ENCODE measurements around the gene LAMC2.
"Not testable (repeated sequence)": the region's sequence is repeated elsewhere in the genome, so short reads cannot be mapped to it uniquely, and the experiment has no call there.

The LAMC2 gene

GRCh38 chr1:183239793-183240525, 53.9 kb downstream of the LAMC2 start:
- no peak for DNase-seq

- DNase-seq = no peak
These were observed 54.4 kb downstream of the LAMC2 start for GRCh38 chr1:183240526-183240825.

- DNase-seq = not testable (repeated sequence)
These were observed 54.8 kb downstream of the LAMC2 start for GRCh38 chr1:183240853-183241252.

GRCh38 chr1:183241471-183241870, 55.4 kb downstream of the LAMC2 start:
- DNase-seq = no peak

- DNase-seq = no peak
These were observed 56.5 kb downstream of the LAMC2 start for GRCh38 chr1:183242556-183242955.

- no peak for DNase-seq
These were observed 57.3 kb downstream of the LAMC2 start for GRCh38 chr1:183243161-183244050.

GRCh38 chr1:183244466-183244865, 58.4 kb downstream of the LAMC2 start:
- DNase-seq = no peak

- DNase-seq = no peak
These were observed 59.3 kb downstream of the LAMC2 start for GRCh38 chr1:183245357-183245756.

- DNase-seq = no peak
These were observed 60.4 kb downstream of the LAMC2 start for GRCh38 chr1:183246436-183246835.

- DNase-seq = no peak
These were observed 61.0 kb downstream of the LAMC2 start for GRCh38 chr1:183247066-183247465.

- no peak for DNase-seq
These were observed 61.4 kb downstream of the LAMC2 start for GRCh38 chr1:183247484-183247883.

- no peak for DNase-seq
These were observed 61.9 kb downstream of the LAMC2 start for GRCh38 chr1:183247931-183248330.

- no peak for DNase-seq
These were observed 63.1 kb downstream of the LAMC2 start for GRCh38 chr1:183248989-183249691.

- DNase-seq = no peak
These were observed 63.9 kb downstream of the LAMC2 start for GRCh38 chr1:183249941-183250452.

GRCh38 chr1:183251101-183251958, 65.3 kb downstream of the LAMC2 start:
- no peak for DNase-seq

GRCh38 chr1:183251959-183252450, 65.9 kb downstream of the LAMC2 start:
- no peak for DNase-seq

GRCh38 chr1:183255073-183255472, 69.0 kb downstream of the LAMC2 start:
- no peak for DNase-seq

GRCh38 chr1:183259924-183260323, 73.9 kb downstream of the LAMC2 start:
- DNase-seq = no peak

GRCh38 chr1:183262628-183263200, 76.7 kb downstream of the LAMC2 start:
- no peak for DNase-seq

GRCh38 chr1:183263886-183264602, 78.0 kb downstream of the LAMC2 start:
- no peak for DNase-seq

Data from NCI-H2081 treated with DMSO at 0.1 percent for 48 hours (cell line).